ENCODE data around the gene AFP.

The AFP gene

DNA sequence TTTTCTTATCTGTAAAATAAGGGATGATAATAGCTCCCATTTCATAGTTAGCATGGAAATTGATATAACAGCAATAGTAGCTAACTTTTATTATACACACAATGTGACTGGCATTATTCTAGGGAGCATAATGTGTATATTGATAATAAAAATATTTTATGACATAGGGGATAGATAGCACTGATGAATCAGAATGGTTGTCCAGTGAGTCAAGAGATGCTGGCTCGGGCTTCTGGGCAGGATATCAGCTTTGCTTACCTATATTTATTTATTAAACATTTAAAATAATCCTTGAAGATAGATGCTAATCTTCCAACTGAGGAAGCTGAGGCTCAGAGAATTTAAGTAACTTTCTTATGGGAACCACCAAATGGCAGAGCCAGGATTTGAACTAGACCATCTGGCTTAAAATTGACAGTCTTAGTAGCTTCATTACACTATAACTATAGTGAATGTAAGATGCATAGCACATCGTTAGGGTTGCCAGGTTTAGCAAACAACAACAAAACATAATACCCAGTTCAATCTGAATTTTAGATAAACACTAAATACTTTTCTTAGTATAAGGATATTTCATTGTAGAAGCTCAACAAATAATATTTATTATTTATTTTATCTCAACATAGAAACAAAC, 2.7 kb downstream of the AFP start:
- DNase-seq (ENCODE audit: low spot score) = no peak

DNA sequence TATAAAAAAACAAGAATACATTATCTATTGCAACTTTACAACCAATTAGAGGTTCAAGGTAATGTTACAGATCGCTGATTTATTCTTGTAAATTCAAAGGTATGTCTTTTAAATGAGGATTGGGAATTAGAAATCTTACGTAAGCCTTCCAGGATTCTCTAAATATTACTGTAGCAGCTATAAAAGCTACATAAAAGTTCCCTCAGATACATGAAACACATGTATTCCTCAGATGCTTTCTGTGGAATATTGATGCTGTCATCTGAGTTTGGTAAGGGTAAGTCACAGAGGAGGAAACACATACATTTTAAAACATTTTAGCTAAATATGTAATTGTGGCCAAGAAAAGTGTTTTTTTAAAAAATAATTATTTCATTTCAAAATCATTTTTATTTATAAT, 3.4 kb downstream of the AFP start:
- DNase-seq (ENCODE audit: low spot score) = no peak

DNA sequence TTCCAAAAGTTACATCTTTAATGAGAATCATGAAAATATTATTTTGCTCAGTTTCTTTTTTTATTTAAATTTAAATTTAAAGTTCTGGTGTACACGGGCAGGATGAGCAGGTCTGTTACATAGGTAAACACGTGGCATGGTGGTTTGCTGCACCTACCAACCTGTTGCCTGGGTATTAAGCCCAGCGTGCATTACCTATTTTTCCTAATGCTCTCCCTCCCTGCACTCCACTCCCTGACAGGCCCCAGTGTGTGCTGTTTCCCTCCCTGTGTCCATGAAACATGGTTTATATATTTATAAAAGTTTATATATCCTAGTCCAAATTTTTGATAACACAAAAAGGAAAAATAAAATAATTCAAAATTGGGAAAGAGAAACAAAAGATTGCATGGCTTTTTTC, 4.0 kb downstream of the AFP start:
- DNase-seq (ENCODE audit: low spot score) = no peak

DNA sequence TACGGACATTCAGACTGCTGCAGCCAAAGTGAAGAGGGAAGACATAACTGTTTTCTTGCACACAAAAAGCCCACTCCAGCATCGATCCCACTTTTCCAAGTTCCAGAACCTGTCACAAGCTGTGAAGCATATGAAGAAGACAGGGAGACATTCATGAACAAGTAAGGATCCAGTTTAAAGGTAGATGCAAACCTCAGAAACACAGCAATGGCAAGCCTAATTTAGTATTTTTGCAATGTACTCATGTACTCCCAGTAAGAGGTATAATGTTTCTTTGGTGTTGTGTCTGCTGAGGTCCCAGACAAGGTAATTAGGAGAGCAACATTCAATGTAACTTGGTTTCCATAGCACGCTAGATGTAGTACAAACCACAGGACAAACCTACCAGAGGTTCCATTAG, 4.6 kb downstream of the AFP start:
- DNase-seq (ENCODE audit: low spot score) = no peak

DNA sequence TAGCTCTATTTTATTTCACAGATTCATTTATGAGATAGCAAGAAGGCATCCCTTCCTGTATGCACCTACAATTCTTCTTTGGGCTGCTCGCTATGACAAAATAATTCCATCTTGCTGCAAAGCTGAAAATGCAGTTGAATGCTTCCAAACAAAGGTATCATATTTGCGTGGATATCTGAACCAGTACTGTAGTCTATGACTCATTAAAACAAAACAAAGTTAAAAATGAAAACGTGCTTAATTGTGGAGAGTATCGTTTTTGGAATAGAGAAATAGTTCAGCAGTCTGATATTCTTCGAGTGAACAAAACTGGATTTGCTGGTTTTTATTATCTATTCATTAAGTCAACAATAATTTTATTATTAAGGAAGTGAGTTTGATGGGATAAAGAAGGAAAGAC, 6.3 kb downstream of the AFP start:
- no peak for DNase-seq (ENCODE audit: low spot score)

DNA sequence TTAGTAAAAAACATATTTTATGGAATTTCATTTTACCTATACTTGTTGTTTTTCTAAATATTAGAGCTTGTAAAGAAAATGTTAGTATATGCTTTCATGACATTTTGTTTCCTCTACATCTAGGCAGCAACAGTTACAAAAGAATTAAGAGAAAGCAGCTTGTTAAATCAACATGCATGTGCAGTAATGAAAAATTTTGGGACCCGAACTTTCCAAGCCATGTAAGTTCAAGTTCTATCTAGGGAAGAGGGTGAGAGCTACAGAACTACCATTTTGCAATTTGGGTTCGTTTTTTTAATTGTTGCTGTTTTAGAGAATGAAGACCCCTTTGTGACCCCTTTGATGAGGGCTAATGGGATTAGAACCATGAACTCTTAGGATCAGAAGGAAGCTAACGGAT, 7.2 kb downstream of the AFP start:
- DNase-seq (ENCODE audit: low spot score) = no peak

DNA sequence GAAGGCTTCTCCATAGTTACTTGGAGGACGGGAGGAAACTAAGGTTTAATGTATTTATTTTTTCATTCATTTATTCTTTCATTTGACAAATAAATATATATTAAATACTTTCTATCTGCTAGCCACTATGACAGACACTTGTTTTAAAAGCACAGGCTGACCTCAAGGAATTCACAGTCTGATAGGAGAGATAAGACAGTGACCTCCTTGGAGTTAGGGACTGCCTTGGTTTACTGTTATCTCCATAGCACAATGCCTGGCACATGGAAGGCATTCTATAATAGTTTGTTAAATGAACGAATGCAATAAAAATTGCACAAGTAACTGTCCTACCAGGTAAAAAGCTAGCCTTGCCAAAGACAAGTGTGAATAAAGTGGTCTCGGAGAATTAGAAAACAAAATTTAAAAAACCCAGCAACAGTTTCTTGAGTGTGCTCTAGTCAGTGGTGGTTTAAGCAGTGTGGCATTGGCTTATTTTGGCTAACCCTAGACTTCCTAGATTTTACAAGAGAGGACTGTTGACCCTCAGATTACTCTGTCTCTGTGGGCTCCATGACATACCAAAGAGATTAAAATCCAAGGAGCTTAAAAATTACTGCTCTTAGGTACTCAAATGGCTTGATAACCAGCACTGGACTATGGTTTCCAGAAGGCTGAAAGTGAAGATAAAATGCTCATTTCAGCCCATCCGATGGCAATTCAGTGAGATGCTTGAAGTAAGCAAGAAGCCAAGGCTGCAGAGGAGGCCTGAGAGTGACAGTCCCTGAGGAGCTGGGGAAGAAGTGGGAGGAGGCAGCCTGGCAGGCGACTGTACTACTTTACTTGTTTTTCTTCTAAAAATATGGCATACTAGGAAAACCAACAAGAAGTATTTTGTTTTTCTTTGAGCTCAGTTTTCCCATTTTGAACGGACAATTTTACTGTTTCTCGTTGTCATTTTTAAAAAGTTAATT, 9.6 kb downstream of the AFP start:
- no peak for DNase-seq (ENCODE audit: low spot score)

DNA sequence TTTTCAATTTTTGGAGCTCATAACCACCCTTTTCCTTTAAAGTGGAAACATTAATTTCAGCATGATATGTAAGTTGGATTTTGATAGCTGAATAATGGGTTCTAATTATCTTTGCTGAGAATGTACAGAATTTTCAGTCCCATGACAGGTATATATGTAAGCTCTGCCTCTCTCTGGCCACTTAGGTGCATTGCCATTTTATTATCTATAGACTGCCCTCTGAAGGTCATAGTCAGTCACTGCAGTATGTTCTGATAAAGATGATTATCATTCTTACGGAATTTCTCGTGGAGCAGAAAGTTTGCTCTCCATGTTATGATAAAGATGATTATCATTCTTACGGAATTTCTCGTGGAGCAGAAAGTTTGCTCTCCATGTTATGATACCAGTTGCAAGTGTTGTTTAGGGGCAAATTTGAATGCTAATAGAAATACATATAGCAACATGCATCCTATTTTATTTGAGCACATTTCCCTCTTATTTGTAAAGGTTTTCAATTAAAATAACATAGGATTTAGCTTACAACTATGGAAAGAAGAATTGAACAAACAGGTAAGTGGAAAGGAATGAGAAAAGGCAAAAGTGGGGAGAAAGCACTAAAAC, 10.4 kb downstream of the AFP start:
- peak; percentile 20 for DNase-seq (ENCODE audit: low spot score)

DNA sequence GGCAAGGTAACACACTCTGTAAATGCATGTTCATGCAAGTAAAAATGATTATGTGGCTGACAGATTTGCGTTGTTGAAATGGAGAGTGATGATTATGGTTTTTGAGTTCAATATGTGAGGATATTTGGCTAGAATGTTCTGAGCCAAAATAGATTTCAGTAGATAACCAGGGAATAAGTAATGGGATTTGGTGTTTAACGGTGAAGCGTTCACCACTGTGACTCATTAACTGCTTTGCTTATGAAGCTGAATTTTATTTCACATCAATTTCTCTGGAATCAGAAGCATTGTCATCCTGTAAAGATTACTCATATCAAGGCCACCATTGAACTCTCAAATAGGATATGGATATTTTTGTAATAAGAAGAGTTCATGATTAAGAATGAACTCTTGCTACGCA, 11.7 kb downstream of the AFP start:
- no peak for DNase-seq (ENCODE audit: low spot score)

DNA sequence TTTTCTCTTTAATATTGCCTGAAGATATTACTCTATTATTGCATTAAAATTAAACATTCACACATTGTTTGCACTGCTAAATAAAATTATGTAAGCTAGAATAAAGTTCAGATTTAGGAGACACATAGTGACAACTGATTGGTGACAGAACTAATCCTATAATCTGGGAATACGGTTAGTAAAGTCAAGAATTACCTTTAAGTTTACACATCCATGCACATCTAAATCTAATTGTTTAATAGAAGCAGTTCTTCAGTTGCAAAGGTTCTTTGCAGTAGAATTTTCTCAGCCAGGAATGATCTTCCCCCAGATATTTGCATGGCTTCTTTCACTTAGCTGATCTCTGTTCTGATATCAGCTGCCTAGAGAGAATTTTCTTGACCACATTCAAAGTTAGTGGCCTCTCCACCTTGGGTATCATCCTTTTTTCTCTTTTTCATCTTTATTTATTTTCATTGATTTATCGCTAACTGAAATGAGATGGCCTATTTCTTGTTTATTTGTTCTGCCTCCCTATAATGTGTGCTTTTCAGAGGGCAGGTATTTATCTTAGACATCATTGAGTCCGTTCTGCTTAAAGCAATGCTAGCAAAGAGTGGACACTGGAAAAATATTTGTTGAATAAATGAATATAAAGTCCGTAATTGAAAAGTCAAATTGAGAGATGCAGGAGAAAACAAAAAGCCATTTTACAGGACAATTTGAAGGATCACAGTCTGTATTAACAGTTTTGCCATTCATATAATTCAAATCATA, 12.6 kb downstream of the AFP start:
- no peak for DNase-seq (ENCODE audit: low spot score)

DNA sequence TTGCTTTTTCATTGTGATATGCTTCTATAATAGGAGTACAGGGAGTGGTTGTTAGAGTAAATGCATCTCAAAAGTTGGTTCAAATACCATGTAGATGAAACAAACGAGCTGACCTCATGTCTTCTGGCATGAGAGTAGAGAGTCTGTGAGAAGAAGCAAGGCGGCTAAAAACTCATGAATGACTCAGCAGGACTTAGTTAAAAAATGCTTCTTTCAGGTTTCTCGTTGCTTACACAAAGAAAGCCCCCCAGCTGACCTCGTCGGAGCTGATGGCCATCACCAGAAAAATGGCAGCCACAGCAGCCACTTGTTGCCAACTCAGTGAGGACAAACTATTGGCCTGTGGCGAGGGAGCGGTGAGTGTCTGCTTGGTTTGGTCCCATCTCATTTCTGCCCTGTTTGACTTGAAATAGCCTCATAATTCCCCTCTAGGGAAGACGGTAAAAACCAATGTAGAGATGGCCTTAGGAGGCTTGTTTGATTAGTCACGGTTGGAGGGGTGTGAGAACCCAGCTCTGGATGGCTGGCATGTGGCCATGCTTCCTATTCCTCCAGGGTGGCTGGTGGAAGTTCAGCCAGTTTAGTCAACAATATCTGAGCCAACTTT, 14.5 kb downstream of the AFP start:
- no peak for DNase-seq (ENCODE audit: low spot score)

DNA sequence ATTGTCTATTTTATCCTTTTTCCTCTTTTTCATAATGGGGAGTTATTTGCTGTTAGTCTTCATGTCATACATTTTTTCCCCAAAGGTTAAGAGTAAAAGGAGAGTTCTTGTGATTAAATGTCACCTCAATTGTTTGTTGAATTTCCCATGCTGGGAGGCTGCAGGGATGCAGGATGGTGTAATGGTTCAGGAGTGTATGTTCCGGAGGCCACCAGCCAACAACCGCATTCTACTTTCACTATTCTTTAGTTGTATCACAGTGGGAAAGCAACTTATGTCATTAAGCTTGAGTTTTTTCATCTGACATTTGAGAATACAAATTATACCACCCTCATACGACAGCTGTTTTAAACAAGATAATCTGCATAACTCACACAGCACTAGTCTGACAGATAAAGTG, 15.4 kb downstream of the AFP start:
- DNase-seq (ENCODE audit: low spot score) = no peak

DNA sequence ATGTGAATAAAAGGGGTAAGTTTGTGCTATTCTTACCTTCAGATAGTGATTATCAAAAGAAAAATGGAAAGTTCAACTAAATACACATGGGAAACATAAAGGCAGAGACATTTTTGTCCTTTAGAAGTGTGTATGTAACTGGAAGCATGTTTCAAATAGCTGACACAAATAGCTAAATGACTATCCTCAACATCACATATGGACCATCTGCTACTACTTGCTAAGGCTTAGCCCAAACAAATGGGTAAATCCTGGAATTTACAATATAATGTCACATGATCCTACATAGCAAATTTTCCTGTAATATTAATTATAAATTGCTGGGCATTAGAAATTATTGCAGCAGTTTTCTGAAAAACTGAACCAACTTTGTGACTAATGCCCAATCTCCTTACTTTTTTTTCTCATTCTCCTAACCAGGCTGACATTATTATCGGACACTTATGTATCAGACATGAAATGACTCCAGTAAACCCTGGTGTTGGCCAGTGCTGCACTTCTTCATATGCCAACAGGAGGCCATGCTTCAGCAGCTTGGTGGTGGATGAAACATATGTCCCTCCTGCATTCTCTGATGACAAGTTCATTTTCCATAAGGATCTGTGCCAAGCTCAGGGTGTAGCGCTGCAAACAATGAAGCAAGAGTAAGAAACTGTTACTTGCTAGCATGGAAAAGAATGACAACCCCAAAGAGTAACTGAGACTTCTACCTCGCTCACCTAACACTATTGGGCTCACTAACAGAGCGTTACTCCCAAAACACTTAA, 16.1 kb downstream of the AFP start:
- no peak for DNase-seq (ENCODE audit: low spot score)

DNA sequence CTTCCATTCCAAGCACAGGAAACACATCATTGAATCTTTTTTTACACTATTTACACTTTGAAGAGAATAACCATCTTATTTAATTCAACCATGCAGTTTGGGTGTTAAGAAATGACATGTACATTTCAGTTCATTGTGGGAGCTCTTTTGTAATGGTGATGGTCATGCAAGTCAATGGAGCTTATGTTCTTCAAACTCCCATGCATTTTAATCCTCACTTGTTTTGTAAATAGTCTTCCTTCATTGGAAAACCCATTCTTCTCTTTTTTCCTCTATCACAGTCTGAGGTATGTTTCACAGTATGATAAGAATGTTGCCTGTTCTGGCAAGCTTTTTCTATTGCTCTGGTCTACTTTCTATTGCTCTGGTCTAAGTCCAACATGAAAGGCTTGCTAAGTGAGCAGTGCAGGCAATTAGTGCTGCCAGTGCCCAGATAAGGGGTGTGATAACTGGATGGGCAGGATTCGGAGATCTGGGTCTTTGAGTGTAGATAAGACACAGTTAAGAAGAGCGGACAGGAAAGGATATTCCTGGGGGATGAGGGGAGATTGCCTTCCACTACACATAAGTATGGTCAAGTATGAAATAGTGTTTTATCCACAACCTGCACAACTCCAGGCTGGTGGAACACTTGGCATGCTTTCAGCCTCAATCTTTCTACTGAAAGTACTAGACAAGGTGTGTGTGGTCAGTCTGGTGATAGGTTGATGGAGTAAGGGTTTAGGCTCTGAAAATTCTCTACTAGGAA, 17.1 kb downstream of the AFP start:
- DNase-seq (ENCODE audit: low spot score) = no peak

DNA sequence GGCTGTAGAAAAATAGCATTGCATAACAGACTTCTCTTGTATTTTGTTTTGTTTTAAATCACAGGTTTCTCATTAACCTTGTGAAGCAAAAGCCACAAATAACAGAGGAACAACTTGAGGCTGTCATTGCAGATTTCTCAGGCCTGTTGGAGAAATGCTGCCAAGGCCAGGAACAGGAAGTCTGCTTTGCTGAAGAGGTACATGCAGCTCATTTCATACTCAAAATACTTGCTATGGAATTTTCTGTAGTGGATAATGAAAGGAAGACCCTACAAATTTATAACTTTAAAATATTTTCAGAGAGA, 17.6 kb downstream of the AFP start:
- DNase-seq (ENCODE audit: low spot score) = no peak

DNA sequence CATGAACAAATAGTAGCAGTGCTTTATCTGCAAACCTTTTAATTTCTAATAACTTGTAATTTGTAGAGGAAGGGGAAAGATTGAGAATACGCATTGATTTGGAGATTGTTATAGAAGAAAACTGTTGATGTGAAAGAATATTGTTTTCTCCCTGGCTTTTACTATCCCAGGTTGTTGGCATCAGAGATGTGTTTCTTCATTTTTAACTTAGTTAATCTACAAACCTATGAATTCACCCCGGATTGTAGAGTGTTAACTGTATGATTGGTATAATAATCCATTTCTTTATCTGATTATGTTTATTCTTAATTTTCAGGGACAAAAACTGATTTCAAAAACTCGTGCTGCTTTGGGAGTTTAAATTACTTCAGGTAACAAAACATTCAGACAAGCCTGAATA, 18.9 kb downstream of the AFP start:
- DNase-seq (ENCODE audit: low spot score) = no peak

DNA sequence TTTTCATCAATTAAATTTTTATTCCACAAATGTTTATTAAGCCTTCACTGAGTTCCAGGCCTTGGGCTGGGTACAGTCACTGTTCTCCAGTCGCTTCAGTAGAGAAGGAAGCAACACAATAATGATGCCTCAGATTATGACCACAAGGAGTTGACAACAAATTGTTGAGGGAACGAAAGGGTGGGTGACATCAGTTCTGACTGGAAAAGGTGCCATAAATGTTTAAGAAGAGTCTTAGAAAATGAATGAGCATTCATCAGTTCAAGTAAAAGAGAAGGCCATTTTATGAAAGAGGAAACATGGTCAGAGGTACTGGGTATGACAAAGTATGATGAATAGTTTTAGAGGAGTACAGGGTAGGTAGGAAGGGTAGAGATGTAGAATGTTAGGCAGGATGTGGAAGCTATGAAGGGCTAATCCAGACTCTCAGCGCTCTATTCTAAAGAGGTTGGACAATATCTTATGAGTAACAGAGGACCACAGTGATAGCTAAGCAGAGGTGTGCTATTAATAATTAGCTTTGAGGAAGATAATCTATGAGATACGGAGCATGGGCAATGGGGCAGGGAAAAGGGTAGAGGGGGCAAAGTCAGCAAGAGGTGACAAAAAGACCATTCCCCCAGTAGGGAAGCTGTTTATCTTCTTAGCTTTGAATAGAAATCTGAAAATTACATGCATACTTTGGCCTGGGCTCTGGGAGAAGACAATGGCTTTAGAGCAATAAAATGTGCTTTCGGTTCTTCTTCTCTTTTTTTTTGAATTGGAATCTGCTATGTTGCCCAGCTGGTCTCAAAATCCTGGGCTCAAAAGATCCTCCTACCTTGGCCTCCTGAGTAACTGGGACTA, 20.4 kb downstream of the AFP start:
- no peak for DNase-seq (ENCODE audit: low spot score)

DNA sequence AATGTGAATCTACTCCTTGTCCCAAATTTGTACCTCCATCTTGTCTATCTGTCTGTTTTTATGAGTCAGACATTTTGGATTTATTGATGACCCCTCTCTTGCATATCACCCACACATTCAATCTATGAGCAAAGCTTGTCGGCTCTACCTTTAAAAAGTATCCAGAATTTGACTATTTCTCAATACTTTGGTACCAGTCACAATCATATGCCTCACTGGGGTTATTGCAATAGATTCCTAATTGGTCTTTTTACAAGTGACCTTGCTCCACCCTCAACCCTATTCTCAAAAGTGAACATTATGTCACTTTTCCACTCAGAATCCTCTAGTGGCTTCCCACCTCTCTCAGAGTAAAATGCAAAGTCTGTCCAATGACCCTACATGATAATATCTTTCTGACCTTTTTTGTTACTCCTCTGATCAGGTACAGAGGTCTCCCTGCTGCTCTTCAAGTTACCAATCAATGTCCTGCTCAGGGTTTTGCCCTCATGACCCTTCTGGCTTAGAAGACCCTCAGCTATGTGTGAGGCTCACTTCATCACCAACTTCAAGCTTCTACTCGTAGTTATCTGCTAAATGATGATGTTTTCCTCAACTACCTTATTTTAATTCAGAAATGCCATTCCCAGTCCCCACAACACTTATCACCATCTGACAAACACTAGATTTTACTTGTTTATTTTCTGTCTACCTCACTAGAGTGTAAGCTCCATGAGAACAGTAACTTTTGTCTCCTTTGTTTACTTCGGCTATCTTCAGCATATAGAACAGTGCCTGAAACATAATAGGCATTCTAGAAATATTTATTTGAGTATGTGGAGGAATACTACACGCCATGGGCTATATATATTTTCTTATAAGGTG, 22.4 kb downstream of the AFP start:
- DNase-seq (ENCODE audit: low spot score) = no peak

DNA sequence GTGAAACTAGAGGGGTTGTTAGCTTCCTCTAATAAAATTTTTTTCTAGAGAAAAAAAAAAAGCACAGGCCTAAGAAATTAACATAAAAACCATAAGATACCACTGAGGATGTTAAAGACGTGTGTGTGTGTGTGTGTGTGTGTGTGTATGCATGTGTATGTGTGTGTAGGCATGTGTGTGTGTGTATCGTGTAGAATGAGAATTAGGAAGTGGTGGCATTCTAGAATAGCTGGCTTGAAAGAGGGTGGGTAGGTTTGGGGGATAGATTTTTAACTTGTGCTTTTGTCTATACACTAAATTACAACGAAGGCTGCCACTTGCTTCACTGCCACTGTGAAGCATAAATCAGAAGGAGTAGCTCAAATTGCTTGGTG, 23.0 kb downstream of the AFP start:
- DNase-seq (ENCODE audit: low spot score) = no peak
